ENCODE data around the gene PGM3.

DNA sequence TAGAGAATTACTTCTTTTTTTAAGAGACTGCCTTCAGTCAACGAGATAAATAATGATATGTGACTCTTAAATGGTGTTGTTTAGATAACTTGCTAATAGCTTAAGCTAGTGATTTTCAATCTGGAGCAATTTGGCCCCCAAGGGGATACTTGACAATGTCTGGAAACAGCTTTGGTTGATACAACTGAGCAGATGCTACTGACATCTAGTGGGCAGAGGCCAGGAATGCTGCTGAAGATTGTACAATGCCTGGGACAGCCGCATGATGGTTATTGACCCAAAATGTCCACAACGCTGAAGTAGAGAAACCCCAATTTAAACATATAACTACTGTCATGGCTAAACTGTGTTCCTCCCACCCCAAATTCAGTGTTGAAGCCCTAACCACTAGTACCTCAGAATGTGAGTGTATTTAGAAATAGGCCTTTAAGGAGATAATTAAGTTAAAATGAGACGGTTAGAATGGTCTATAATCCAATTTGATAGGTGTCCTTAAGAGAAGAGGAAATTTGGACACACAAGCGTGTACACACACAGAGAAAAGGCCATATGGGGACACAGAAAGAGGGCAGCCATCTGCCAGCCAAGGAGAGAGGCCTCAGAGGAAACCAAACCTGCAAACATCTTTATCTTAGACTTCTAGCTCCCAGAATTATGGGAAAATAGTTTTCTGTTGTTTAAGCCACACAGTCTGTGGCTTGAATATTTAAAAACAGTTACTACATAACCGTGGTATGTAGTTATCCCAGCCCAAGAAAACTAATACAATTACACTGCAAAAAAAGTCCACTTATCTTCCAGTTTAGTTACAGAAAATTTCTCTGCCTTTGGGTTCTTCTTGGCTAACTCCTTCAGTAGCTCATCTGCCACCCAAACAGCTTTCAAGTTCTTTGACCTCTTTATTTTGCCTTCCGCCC is 22.3 kb upstream of the PGM3 start:
- TF ChIP-seq, protein P1, sequence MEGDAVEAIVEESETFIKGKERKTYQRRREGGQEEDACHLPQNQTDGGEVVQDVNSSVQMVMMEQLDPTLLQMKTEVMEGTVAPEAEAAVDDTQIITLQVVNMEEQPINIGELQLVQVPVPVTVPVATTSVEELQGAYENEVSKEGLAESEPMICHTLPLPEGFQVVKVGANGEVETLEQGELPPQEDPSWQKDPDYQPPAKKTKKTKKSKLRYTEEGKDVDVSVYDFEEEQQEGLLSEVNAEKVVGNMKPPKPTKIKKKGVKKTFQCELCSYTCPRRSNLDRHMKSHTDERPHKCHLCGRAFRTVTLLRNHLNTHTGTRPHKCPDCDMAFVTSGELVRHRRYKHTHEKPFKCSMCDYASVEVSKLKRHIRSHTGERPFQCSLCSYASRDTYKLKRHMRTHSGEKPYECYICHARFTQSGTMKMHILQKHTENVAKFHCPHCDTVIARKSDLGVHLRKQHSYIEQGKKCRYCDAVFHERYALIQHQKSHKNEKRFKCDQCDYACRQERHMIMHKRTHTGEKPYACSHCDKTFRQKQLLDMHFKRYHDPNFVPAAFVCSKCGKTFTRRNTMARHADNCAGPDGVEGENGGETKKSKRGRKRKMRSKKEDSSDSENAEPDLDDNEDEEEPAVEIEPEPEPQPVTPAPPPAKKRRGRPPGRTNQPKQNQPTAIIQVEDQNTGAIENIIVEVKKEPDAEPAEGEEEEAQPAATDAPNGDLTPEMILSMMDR (IDR thresholded peaks at IDR 0.05) = peak; percentile 22 to 62 (median 62)
- TF ChIP-seq POLR2AphosphoS5 (IDR thresholded peaks at IDR 0.05) = no peak
- TF ChIP-seq POLR2A (IDR thresholded peaks at IDR 0.05) = no peak
